NCI-H2171 (cell line): ENCODE data around the gene VASH1.

Source experiments
- DNase-seq: peaks from one replicate; lab custom pipeline; 2025; lab: John Stamatoyannopoulos, UW

VASH1 gene

GRCh38 chr14:76784881-76785280 is 23.6 kb downstream of the VASH1 start:
- peak; percentile 45 for DNase-seq

GRCh38 chr14:76786601-76787000 is 25.3 kb downstream of the VASH1 start:
- peak; percentile 14 for DNase-seq

- DNase-seq, result no peak
Measured at GRCh38 chr14:76792422-76792821, 31.2 kb downstream of the VASH1 start.

- DNase-seq, result no peak
Measured at GRCh38 chr14:76793324-76793723, 32.1 kb downstream of the VASH1 start.

- DNase-seq, result no peak
Measured at GRCh38 chr14:76793956-76794355, 32.7 kb downstream of the VASH1 start.

GRCh38 chr14:76806446-76806845 is 45.2 kb downstream of the VASH1 start:
- no peak for DNase-seq

- no peak for DNase-seq
Measured at GRCh38 chr14:76808011-76808410, 46.7 kb downstream of the VASH1 start.

GRCh38 chr14:76808990-76809389 is 47.7 kb downstream of the VASH1 start:
- no peak for DNase-seq

- no peak for DNase-seq
Measured at GRCh38 chr14:76810525-76810924, 49.3 kb downstream of the VASH1 start.

GRCh38 chr14:76810953-76811400 is 49.7 kb downstream of the VASH1 start:
- DNase-seq, result no peak

GRCh38 chr14:76811561-76811960 is 50.3 kb downstream of the VASH1 start:
- DNase-seq, result no peak

- DNase-seq, result no peak
Measured at GRCh38 chr14:76812093-76812421, 50.8 kb downstream of the VASH1 start.

- DNase-seq, result peak; percentile 98
Measured at GRCh38 chr14:76812422-76813383, 51.4 kb downstream of the VASH1 start, which contains the start of gene ANGEL1. Gene ANGEL1, minus strand, starts transcription at chr14:76812882. Its CDS starts 55 bp downstream, at chr14:76812827.

GRCh38 chr14:76814726-76815645 is 53.7 kb downstream of the VASH1 start:
- DNase-seq, result no peak

GRCh38 chr14:76820700-76821099 is 59.4 kb downstream of the VASH1 start:
- no peak for DNase-seq

GRCh38 chr14:76826122-76826521 is 64.9 kb downstream of the VASH1 start, which contains the start of gene LRRC74A:
Gene LRRC74A, plus strand, starts transcription at chr14:76826408. Its CDS starts 290 bp downstream, at chr14:76826698.
- DNase-seq, result no peak

- no peak for DNase-seq
Measured at GRCh38 chr14:76827696-76828296, 66.5 kb downstream of the VASH1 start.

- no peak for DNase-seq
Measured at GRCh38 chr14:76828339-76829012, 67.2 kb downstream of the VASH1 start.

GRCh38 chr14:76829013-76829365 is 67.7 kb downstream of the VASH1 start:
- no peak for DNase-seq

- no peak for DNase-seq
Measured at GRCh38 chr14:76829650-76830421, 68.6 kb downstream of the VASH1 start.

- DNase-seq, result no peak
Measured at GRCh38 chr14:76830556-76830955, 69.3 kb downstream of the VASH1 start.
